ENCODE measurements around the gene TBCA.

The TBCA gene

DNA sequence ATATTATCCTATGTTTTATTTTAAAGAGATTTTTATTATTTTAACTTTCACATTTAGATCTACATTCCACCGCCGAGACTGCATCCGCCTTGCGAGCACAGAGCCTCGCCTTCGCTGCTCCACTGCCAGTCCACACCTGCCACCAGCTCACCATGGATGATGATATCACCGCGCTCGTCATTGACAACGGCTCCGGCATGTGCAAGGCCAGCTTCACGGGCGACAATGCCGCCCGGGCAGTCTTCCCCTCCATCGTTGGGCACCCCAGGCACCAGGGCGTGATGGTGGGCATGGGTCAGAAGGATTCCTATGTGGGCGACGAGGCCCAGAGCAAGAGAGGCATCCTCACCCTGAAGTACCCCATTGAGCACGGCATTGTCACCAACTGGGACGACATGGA lies 8.6 kb upstream of the TBCA start:
- Histone ChIP-seq H3K79me2 (ENCODE audit: control insufficient read depth, low read length) (no peaks in the 10 kb centered on the region), H3K4me3 (ENCODE audit: low read length) (no peak overlapping the region), H3K27ac (ENCODE audit: low read depth, low read length) (no peak overlapping the region), H4K20me1 (ENCODE audit: control insufficient read depth, insufficient read depth, low read depth, low read length) (no peaks in the 10 kb centered on the region), H3F3A (ENCODE audit: control insufficient read depth, insufficient read depth) (no peaks in the 10 kb centered on the region), H3K4me2 (ENCODE audit: low read length) (no peak overlapping the region), H3K27me3 (ENCODE audit: control insufficient read depth, low read length) (0 out of 2 replicates have a peak, but pooled peaks cover 4% of the 10 kb centered on the region), H3K9me2 (replicated peaks; ENCODE audit: control insufficient read depth, low read length) (no peaks in the 10 kb centered on the region), H3K9me3 (ENCODE audit: control insufficient read depth, insufficient read depth, low read length) (no peaks in the 10 kb centered on the region), H3K36me3 (ENCODE audit: control insufficient read depth, low read length) (no peaks in the 10 kb centered on the region), H3K4me1 (ENCODE audit: control insufficient read depth, low read length) (no peaks in the 10 kb centered on the region)
- no peak for TF ChIP-seq EZH2phosphoT487 (IDR thresholded peaks at IDR 0.05; ENCODE audit: borderline replicate concordance, low read length)
- TF ChIP-seq, protein P1, sequence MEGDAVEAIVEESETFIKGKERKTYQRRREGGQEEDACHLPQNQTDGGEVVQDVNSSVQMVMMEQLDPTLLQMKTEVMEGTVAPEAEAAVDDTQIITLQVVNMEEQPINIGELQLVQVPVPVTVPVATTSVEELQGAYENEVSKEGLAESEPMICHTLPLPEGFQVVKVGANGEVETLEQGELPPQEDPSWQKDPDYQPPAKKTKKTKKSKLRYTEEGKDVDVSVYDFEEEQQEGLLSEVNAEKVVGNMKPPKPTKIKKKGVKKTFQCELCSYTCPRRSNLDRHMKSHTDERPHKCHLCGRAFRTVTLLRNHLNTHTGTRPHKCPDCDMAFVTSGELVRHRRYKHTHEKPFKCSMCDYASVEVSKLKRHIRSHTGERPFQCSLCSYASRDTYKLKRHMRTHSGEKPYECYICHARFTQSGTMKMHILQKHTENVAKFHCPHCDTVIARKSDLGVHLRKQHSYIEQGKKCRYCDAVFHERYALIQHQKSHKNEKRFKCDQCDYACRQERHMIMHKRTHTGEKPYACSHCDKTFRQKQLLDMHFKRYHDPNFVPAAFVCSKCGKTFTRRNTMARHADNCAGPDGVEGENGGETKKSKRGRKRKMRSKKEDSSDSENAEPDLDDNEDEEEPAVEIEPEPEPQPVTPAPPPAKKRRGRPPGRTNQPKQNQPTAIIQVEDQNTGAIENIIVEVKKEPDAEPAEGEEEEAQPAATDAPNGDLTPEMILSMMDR (IDR thresholded peaks at IDR 0.05; ENCODE audit: low read depth, low read length, poor library complexity, severe bottlenecking) = no peak

DNA sequence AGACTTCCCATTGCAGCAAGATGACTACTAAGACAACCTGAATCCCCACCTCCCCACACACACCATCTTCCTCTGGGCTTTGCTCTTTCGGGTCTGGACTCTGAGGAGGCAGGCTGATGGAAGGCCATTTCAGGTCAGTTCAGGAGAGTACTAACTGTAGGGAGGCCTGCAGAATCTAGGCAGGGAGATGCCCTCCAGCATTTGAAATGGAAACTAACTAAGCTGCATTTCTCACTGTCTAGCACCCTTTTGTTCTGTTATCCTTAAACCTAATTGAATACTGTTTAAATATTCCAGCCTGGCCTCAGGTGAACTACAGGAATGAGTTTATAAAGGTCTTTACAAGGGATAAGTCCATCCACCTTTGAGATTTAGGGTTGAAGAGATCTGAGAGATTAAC lies 4.9 kb upstream of the TBCA start:
- Histone ChIP-seq H3K4me2 (ENCODE audit: low read length) (no peak overlapping the region), H3K4me3 (ENCODE audit: low read length) (no peak overlapping the region), H3F3A (ENCODE audit: control insufficient read depth, insufficient read depth) (no peaks in the 10 kb centered on the region), H3K4me1 (ENCODE audit: control insufficient read depth, low read length) (peaks cover 7% of the 10 kb centered on the region), H3K36me3 (ENCODE audit: control insufficient read depth, low read length) (no peaks in the 10 kb centered on the region), H4K20me1 (ENCODE audit: control insufficient read depth, insufficient read depth, low read depth, low read length) (no peaks in the 10 kb centered on the region), H3K9me2 (replicated peaks; ENCODE audit: control insufficient read depth, low read length) (no peaks in the 10 kb centered on the region), H3K9me3 (ENCODE audit: control insufficient read depth, insufficient read depth, low read length) (no peaks in the 10 kb centered on the region), H3K79me2 (ENCODE audit: control insufficient read depth, low read length) (no peaks in the 10 kb centered on the region; the same call in 1 of the 2 replicates), H3K27me3 (ENCODE audit: control insufficient read depth, low read length) (no peaks in the 10 kb centered on the region), H3K27ac (ENCODE audit: low read depth, low read length) (no peak overlapping the region)
- TF ChIP-seq, protein P1 (IDR thresholded peaks at IDR 0.05; ENCODE audit: low read depth, low read length, poor library complexity, severe bottlenecking) = no peak
- TF ChIP-seq EZH2phosphoT487 (IDR thresholded peaks at IDR 0.05; ENCODE audit: borderline replicate concordance, low read length) = no peak

- Histone ChIP-seq H3F3A (ENCODE audit: control insufficient read depth, insufficient read depth) (no peaks in the 10 kb centered on the region), H3K9me2 (replicated peaks; ENCODE audit: control insufficient read depth, low read length) (no peaks in the 10 kb centered on the region), H4K20me1 (ENCODE audit: control insufficient read depth, insufficient read depth, low read depth, low read length) (0 out of 2 replicates have a peak, but pooled peaks cover 5% of the 10 kb centered on the region), H3K9me3 (ENCODE audit: control insufficient read depth, insufficient read depth, low read length) (no peaks in the 10 kb centered on the region), H3K4me3 (ENCODE audit: low read length) (no peak overlapping the region), H3K36me3 (ENCODE audit: control insufficient read depth, low read length) (peaks cover 19% of the 10 kb centered on the region), H3K4me2 (ENCODE audit: low read length) (no peak overlapping the region), H3K27ac (ENCODE audit: low read depth, low read length) (no peak overlapping the region), H3K27me3 (ENCODE audit: control insufficient read depth, low read length) (no peaks in the 10 kb centered on the region), H3K4me1 (ENCODE audit: control insufficient read depth, low read length) (peaks cover 14% of the 10 kb centered on the region), H3K79me2 (ENCODE audit: control insufficient read depth, low read length) (peaks cover 21% of the 10 kb centered on the region)
- no peak for TF ChIP-seq EZH2phosphoT487 (IDR thresholded peaks at IDR 0.05; ENCODE audit: borderline replicate concordance, low read length)
- TF ChIP-seq, protein P1 (IDR thresholded peaks at IDR 0.05; ENCODE audit: low read depth, low read length, poor library complexity, severe bottlenecking) = no peak
These were observed 2.8 kb upstream of the TBCA start for GRCh38 chr5:77778881-77779438.
